GM18502 (cell line): ENCODE measurements around the gene DOCK9.

Experiments used
- ATAC-seq: cut with Tn5 transposase; IDR thresholded peaks from one replicate; pipeline ENCODE4 v1.9.1; 2021; ENCODE audit warnings: mild to moderate bottlenecking; ENCODE audit not compliant: unreplicated experiment, poor library complexity

DOCK9 gene

DNA sequence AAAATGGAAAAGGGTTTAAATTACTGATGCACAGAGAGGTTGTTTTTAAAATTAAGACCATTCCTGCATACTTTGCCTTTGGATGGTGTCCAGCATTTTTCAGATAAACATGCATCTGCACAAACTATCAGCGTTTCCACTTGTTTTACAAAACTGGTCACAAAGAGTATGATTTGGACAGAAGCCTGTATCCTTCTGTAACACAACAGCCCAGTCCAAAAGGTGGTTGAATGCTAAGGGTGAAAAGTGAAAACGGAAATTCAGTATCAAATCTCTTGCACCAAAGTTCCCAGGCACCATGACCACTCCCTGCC, 21.7 kb upstream of the DOCK9 start:
- ATAC-seq, result no peak

GRCh38 chr13:98998831-98999638, 21.2 kb upstream of the DOCK9 start:
- ATAC-seq, result peak; percentile 64

GRCh38 chr13:98997738-98998641, 20.1 kb upstream of the DOCK9 start:
- ATAC-seq, result no peak

DNA sequence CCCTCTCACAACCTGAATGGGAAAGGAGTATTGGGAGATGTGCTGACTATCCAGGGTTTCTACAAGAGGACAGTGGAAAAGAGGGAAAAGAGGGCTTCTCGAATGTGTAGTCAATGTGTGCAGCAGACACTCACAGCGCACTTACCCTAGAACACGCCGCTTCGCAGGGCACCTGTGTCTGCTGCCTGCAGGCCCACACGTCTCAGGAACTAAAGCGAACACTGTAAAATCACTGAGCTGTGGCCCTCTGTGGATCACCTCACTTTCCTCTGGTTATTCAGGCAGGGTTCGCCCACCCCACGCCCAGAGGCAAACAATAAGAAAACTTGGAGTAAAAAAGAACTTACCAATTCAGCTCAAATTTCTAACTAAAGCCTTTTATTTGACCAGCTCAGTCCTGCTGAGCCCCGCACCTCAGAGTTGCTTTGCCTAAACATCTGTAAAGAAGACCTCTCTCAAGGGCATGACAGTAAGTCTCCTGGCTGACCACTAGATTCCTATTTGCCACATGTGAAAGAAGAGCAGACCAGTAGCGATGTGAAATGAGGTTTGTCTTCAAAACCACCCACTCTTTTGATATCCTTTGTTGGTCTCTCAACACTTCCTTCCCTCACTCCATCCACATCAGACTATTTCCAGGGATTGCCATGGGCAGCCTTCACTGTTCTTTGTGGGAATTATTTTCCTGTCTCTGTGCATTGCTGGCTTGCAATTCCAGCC, 19.3 kb upstream of the DOCK9 start:
- no peak for ATAC-seq

- no peak for ATAC-seq
These were observed 18.2 kb upstream of the DOCK9 start for GRCh38 chr13:98996046-98996445.

DNA sequence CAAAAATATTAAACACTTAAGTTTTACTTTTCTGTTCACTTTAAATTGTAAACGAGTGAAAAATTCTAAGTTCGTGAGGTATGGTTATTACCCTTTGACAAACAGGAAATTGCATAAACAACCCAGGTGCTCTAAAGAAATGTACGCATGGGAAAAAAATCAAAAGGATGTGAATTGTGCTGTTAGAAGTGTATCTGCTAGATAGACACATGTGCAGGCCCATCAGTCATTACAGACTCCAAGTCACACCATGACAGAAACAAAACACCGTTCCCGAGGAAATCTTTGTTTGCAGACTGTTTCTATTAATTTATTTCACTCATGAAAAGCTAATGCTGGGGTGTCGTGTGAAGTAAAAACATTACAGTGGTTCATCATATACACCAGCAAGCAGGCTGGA, 17.0 kb upstream of the DOCK9 start:
- ATAC-seq, result no peak

GRCh38 chr13:98994080-98994479, 16.2 kb upstream of the DOCK9 start:
- ATAC-seq, result no peak

GRCh38 chr13:98992355-98992754, 14.5 kb upstream of the DOCK9 start:
- ATAC-seq, result no peak

DNA sequence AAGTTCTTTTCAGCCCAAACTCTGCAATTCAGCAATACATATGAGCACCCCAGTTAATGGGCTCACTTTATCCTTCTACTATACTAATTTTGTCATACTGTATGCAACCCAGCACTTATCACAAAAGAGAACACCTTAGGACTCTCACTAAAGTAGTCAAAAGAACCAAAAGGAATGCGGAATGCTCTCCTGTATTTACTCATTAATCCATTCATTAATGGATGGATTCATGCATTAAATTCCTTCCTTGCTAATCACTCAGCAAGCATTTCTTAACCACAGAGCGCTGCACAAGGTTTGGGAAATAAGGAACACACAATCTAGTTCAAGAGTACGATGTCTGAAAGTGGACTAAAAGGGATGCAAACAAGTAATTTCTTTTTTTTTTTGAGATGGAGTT, 12.8 kb upstream of the DOCK9 start:
- ATAC-seq, result no peak

DNA sequence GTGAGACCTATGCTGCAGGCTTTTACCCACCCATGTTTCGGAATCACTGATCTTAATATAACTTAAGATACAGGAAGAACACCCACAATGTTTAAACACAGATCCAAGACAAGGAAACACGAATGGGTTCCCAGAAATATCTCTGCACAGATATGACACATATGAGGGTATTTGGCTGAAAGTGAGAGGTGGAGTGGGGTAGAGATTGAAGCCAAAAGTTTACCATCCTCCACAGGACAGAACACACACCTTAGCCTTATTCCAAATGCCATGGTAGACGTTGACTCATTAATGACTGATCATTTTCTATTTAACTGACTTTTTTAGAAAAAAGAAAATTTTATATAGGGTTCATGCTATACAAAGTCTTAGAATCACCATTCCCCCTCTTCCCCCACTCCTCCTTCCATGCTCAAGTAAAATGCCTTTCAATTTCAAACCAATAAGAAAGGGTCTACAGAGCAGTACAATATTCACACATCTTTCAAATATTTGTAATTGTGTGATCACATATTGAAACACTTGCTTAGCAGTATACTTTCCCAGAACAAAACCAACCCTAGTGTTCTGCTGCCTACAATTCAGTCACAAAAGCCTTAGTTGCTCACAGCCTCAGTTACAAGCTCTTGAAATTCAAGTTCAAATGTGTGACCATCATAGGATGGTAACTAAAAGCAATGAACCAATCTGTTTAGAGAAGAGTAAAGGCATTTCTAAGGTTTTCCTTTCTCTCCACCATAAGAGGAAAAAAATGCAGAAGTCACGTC, 11.8 kb upstream of the DOCK9 start:
- ATAC-seq, result no peak

GRCh38 chr13:98988780-98989179, 10.9 kb upstream of the DOCK9 start:
- no peak for ATAC-seq

- ATAC-seq, result no peak
These were observed 10.4 kb upstream of the DOCK9 start for GRCh38 chr13:98988277-98988676.

- no peak for ATAC-seq
These were observed 9.4 kb upstream of the DOCK9 start for GRCh38 chr13:98987275-98987674.

- ATAC-seq, result no peak
These were observed 8.5 kb upstream of the DOCK9 start for GRCh38 chr13:98986226-98986846.

GRCh38 chr13:98985591-98985990, 7.7 kb upstream of the DOCK9 start:
- no peak for ATAC-seq

- ATAC-seq, result no peak
These were observed 7.1 kb upstream of the DOCK9 start for GRCh38 chr13:98984983-98985382.

GRCh38 chr13:98984118-98984517, 6.3 kb upstream of the DOCK9 start:
- ATAC-seq, result no peak

DNA sequence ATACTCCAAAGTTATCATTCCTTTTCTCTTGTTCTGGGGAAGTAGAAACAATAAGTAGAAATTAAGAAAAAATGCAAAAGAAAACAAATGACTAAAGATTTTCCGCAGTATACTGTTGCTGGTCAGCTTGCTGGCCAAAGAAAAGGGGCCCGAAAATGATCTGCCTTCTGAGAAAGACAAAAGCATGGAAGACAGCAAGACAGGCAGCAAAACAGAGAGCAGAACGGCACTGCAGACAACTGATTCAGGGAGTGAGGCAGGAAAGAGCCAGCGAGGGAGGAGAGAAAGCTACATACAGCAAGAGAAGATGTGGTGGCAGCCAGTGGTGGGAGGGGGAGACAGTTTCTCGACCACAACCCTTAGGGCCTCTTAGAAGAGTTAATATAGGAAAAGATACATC, 5.3 kb upstream of the DOCK9 start:
- no peak for ATAC-seq

- ATAC-seq, result no peak
These were observed 3.7 kb upstream of the DOCK9 start for GRCh38 chr13:98981369-98982080.
